IMR-90 (cell line): Measurements from ENCODE around the gene TSPYL1. TPM values are rescaled to one million over a fixed set of nuclear protein-coding genes. Genes with fewer than 3 reads are reported as not detected.

ENCODE experiments used
- ATAC-seq: fragments of 200-7000 bp; cut with Tn5 transposase; 2 replicates; pipeline ENCODE4 v1.9.1; 2020; ENCODE audit warnings: low read depth, mild to moderate bottlenecking, moderate library complexity
- BruUV-seq: library from RNA; stranded (reverse); fragments of 400-500 nt; replicated peaks from 2 replicates; lab custom pipeline; 2021; lab: Mats Ljungman, UMichigan
- CTCF ChIA-PET: fragments of 300-600 bp; formaldehyde crosslinking; extraction: SDS; loops from one replicate; lab custom pipeline; 2021; ENCODE audit warnings: antibody characterized with exemption; lab: Yijun Ruan, JAX
- POLR2A ChIA-PET: fragments of 300-600 bp; sonication (Branson Sonifier 250); formaldehyde crosslinking; loops from one replicate; lab custom pipeline; 2022; ENCODE audit warnings: antibody characterized with exemption; ENCODE audit not compliant: unreplicated experiment; lab: Charles Lee
- DNase-seq: peaks from one replicate; pipeline ENCODE4 v3.0.0; 2013
- H2AFZ ChIP-seq: replicated peaks from 2 replicates; pipeline ENCODE3; 2013; ENCODE audit warnings: low read length, mild to moderate bottlenecking; ENCODE audit not compliant: poor library complexity
- H2AK5ac ChIP-seq: 2 replicates; pipeline ENCODE4 v1.6.1; 2013; ENCODE audit warnings: low read depth, low read length, inconsistent platforms
- H2AK9ac ChIP-seq: replicated peaks from 2 replicates; pipeline ENCODE3; 2013; ENCODE audit warnings: mild to moderate bottlenecking, low read depth, low read length, moderate library complexity; ENCODE audit not compliant: poor library complexity
- H2BK120ac ChIP-seq: 2 replicates; pipeline ENCODE4 v1.6.1; 2013; ENCODE audit warnings: low read depth, low read length, inconsistent platforms
- H2BK15ac ChIP-seq: 3 replicates; pipeline ENCODE4 v1.6.1; 2013; ENCODE audit warnings: low read depth, low read length, inconsistent platforms
- H2BK20ac ChIP-seq: 2 replicates; pipeline ENCODE4 v1.6.1; 2013; ENCODE audit warnings: low read depth, mild to moderate bottlenecking, inconsistent platforms, low read length, moderate library complexity
- H2BK5ac ChIP-seq: 2 replicates; pipeline ENCODE4 v1.6.1; 2013; ENCODE audit warnings: mild to moderate bottlenecking, low read depth, low read length, inconsistent platforms; ENCODE audit not compliant: poor library complexity, severe bottlenecking
- H3K14ac ChIP-seq: replicated peaks from 2 replicates; pipeline ENCODE4 v1.6.1; 2013; ENCODE audit warnings: low read depth, low read length, inconsistent platforms
- H3K18ac ChIP-seq: 2 replicates; pipeline ENCODE4 v1.6.1; 2013; ENCODE audit warnings: low read depth, low read length, control low read depth
- H3K23ac ChIP-seq: 2 replicates; pipeline ENCODE4 v1.6.1; 2013; ENCODE audit warnings: low read depth, low read length, inconsistent platforms
- H3K27ac ChIP-seq: 2 replicates; pipeline ENCODE4 v1.5.1; 2013; ENCODE audit warnings: mild to moderate bottlenecking, control low read depth, low read length; ENCODE audit not compliant: insufficient read depth
- H3K27me3 ChIP-seq: 2 replicates; pipeline ENCODE4 v1.6.1; 2013; ENCODE audit warnings: low read length; ENCODE audit not compliant: control insufficient read depth, insufficient read depth
- H3K36me3 ChIP-seq: 2 replicates; pipeline ENCODE4 v1.6.1; 2013; ENCODE audit warnings: low read length, mixed read lengths; ENCODE audit not compliant: control insufficient read depth, insufficient read depth
- H3K4ac ChIP-seq: 2 replicates; pipeline ENCODE4 v1.6.1; 2013; ENCODE audit warnings: low read depth, low read length, inconsistent platforms
- H3K4me1 ChIP-seq: 2 replicates; pipeline ENCODE4 v1.6.1; 2013; ENCODE audit warnings: low read length, mixed read lengths; ENCODE audit not compliant: control insufficient read depth, insufficient read depth
- H3K4me2 ChIP-seq: 2 replicates; pipeline ENCODE4 v1.6.1; 2013; ENCODE audit warnings: low read depth, mild to moderate bottlenecking, control low read depth, low read length, moderate library complexity
- H3K4me3 ChIP-seq: 2 replicates; pipeline ENCODE4 v1.5.1; 2013; ENCODE audit warnings: low read depth, mild to moderate bottlenecking, control low read depth, low read length, moderate library complexity; ENCODE audit not compliant: insufficient read depth
- H3K56ac ChIP-seq: 2 replicates; pipeline ENCODE4 v1.6.1; 2013; ENCODE audit warnings: low read length, inconsistent platforms; ENCODE audit not compliant: insufficient read depth; ENCODE audit errors: extremely low read depth
- H3K79me1 ChIP-seq, 2 experiments: 2 replicates each; pipeline ENCODE4 v1.6.1; 2013; ENCODE audit warnings: low read length in 2 of 2, inconsistent platforms in 1 of 2, low read depth in 1 of 2
- H3K9ac ChIP-seq: 2 replicates; pipeline ENCODE4 v1.6.1; 2013; ENCODE audit warnings: low read depth, low read length, control low read depth
- H3K9me1 ChIP-seq: 2 replicates; pipeline ENCODE4 v1.6.1; 2013; ENCODE audit warnings: low read length, inconsistent platforms; ENCODE audit not compliant: insufficient read depth
- H3K9me3 ChIP-seq: 2 replicates; pipeline ENCODE4 v1.6.1; 2013; ENCODE audit warnings: low read length; ENCODE audit not compliant: control insufficient read depth, insufficient read depth
- H4K20me1 ChIP-seq: 2 replicates; pipeline ENCODE4 v1.6.1; 2013; ENCODE audit warnings: low read length, inconsistent platforms; ENCODE audit not compliant: insufficient read depth
- H4K5ac ChIP-seq: 2 replicates; pipeline ENCODE4 v1.6.1; 2013; ENCODE audit warnings: mild to moderate bottlenecking, low read depth, low read length, control low read depth
- H4K8ac ChIP-seq, 2 experiments: 2 replicates each; pipeline ENCODE4 v1.6.1; 2013; ENCODE audit warnings: low read depth in 2 of 2, low read length in 2 of 2, control low read depth in 1 of 2, inconsistent platforms in 1 of 2
- H4K91ac ChIP-seq: 2 replicates; pipeline ENCODE4 v1.6.1; 2013; ENCODE audit warnings: low read depth, low read length, inconsistent platforms; ENCODE audit not compliant: insufficient read depth
- CEBPB ChIP-seq: IDR thresholded peaks from 2 replicates; pipeline ENCODE4 v1.6.1; 2012; ENCODE audit warnings: low read depth, low read length, improper control_type of control experiment
- CHD1 ChIP-seq: IDR thresholded peaks from 2 replicates; pipeline ENCODE4 v1.6.1; 2012; ENCODE audit warnings: low read depth, low read length, improper control_type of control experiment
- RAD21 ChIP-seq: IDR thresholded peaks from 2 replicates; pipeline ENCODE4 v1.6.1; 2012; ENCODE audit warnings: low read length, improper control_type of control experiment
- SMC3 ChIP-seq: fragments of 150-350 bp; IDR thresholded peaks from 2 replicates; pipeline ENCODE4 v1.6.1; 2016; ENCODE audit warnings: low read depth, mild to moderate bottlenecking, antibody characterized with exemption, low read length, moderate library complexity
- WGBS, 2 experiments: methylation state at CpG; one replicate each; pipeline versions ENCODE4 v1.1.5 to v1.1.7; 2013; ENCODE audit warnings: missing lambda C conversion rate in 2 of 2; ENCODE audit not compliant: insufficient read length in 1 of 2; ENCODE audit errors: extremely low coverage in 2 of 2; 5-methylcytosine and 5-hydroxymethylcytosine counted together
- dilution Hi-C: fragments of 300-500 bp; cut with HindIII; formaldehyde crosslinking; loops from one replicate; pipeline ENCODE4 v1.14.3; 2018; ENCODE audit warnings: low sequenced_read_pairs; ENCODE audit not compliant: unreplicated experiment
- in situ Hi-C: fragments of 300-500 bp; cut with MboI; formaldehyde crosslinking; loops from 3 replicates; pipeline ENCODE4 v1.14.3; 2019; ENCODE audit warnings: low sequenced_read_pairs, inconsistent platforms, mixed read lengths
- intact Hi-C: fragments of 100-400 bp; cut with micrococcal nuclease; formaldehyde crosslinking; loops from 2 replicates; pipeline ENCODE4 v1.10.0; 2022
- polyA plus RNA-seq, 3 experiments: library from polyadenylated mRNA; depleted of rRNA; stranded (reverse); fragments of >200 nt; gene quantifications; 2 replicates each; pipeline ENCODE4 v1.2.3, GENCODE V29; 2012; ENCODE audit warnings: low replicate concordance in 1 of 3
- total RNA-seq: library from RNA; depleted of rRNA; stranded (reverse); fragments of >200 nt; gene quantifications from 2 replicates; pipeline ENCODE4 v1.2.3, GENCODE V29; 2012
- TF ChIP-seq, protein P1 (sequence below): conservative IDR thresholded peaks from 2 replicates; pipeline ENCODE4 v1.5.1; 2012; ENCODE audit warnings: mild to moderate bottlenecking, low read depth, low read length, improper control_type of control experiment

Gene TSPYL1
- total and polyA plus RNA-seq, 2 of the 4 experiments (the other 2 are of a cell fraction) = 32.4 to 111 TPM

DNA sequence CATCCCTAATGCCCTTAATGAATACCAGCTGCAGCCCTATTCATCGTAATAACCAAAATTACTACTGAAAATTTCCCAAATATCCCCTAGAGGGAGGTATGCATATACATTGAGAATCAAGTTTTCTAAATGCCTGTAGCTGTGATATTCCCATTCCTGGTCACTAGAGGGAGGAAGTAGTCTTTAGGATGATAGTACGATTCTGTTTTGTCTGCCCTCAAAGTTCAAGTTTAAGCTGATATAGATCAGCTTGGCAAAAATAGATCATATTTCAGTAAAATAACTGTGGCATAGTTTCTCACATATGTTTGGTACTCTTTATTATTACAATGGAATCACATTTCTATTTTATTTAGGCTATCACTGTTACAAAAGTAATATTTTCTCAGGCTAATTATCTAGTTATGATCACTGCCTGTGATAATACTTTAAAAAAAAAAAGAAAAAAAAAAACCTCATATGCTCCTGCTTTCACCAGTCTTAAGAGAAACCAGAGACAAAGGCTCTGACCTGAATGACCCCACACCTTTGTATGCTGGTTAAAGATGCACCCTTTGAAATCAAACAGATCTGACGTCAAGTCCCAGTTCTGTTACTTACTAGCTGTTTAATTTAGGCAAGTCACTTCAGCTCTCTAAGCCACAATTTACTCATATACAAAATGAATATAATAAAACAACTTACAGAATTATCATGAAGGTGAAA is 11.0 kb downstream of the TSPYL1 start:
- Histone ChIP-seq H3K27ac (no peak overlapping the region), H3K4ac (no peak overlapping the region; the same call in 1 of the 2 replicates), H2BK5ac (no peak overlapping the region), H4K20me1 (no peaks in the 10 kb centered on the region; the same call in 1 of the 2 replicates), H3K9ac (no peak overlapping the region), H3K27me3 (no peaks in the 10 kb centered on the region), H2AK9ac (no peak overlapping the region), H4K5ac (no peak overlapping the region), H3K9me1 (peaks cover 10% of the 10 kb centered on the region; the same call in 1 of the 2 replicates), H3K9me3 (no peaks in the 10 kb centered on the region), H3K14ac (no peak overlapping the region), H3K4me2 (no peak overlapping the region), H2AK5ac (no peak overlapping the region), H3K56ac (no peak overlapping the region), H3K18ac (no peak overlapping the region), H4K91ac (no peak overlapping the region), H2BK20ac (no peak overlapping the region), H3K79me1 (peaks cover 0 to 24% of the 10 kb centered on the region in 2 experiments; a peak in 2 of 4 replicates), H2AFZ (no peak overlapping the region), H2BK120ac (no peak overlapping the region), H2BK15ac (no peak overlapping the region), H3K4me3 (no peak overlapping the region), H3K4me1 (peaks cover 5% of the 10 kb centered on the region; the same call in 1 of the 2 replicates), H3K23ac (no peak overlapping the region), H4K8ac (no peak overlapping the region), H3K36me3 (peaks cover 2% of the 10 kb centered on the region; the same call in 1 of the 2 replicates)
- intact Hi-C loops (loop anchor here (1.0 to 5.0 kb wide), 4 partner anchors 51 to 379 kb away; no protein-coding TSS in a partner anchor), dilution Hi-C loops (no loop called here), in situ Hi-C loops (loop anchor here (5.0 to 10.0 kb wide), 2 partner anchors 266 to 294 kb away; no protein-coding TSS in a partner anchor)
- ChIA-PET CTCF (interaction anchor here (0.6 to 3.3 kb wide), 40 partner anchors 8 to 500 kb away, joined by 3 to 22 read pairs (median 4); partner anchors contain the start of genes CALHM5, RSPH4A, RWDD1 and TSPYL1), POLR2A (interaction anchor here (0.6 to 1.6 kb wide), 2 partner anchors 11 to 60 kb away, joined by 3 to 5 read pairs; partner anchors contain the start of gene TSPYL1)
- ATAC-seq (peak; percentile 97), DNase-seq (peak; percentile 86)
- no CpG with 5 or more reads among the region's 3 CpGs for WGBS, 2 experiments
- TF ChIP-seq CHD1 = no peak
- TF ChIP-seq RAD21 = peak; percentile 90
- TF ChIP-seq CEBPB = no peak
- TF ChIP-seq, protein P1, sequence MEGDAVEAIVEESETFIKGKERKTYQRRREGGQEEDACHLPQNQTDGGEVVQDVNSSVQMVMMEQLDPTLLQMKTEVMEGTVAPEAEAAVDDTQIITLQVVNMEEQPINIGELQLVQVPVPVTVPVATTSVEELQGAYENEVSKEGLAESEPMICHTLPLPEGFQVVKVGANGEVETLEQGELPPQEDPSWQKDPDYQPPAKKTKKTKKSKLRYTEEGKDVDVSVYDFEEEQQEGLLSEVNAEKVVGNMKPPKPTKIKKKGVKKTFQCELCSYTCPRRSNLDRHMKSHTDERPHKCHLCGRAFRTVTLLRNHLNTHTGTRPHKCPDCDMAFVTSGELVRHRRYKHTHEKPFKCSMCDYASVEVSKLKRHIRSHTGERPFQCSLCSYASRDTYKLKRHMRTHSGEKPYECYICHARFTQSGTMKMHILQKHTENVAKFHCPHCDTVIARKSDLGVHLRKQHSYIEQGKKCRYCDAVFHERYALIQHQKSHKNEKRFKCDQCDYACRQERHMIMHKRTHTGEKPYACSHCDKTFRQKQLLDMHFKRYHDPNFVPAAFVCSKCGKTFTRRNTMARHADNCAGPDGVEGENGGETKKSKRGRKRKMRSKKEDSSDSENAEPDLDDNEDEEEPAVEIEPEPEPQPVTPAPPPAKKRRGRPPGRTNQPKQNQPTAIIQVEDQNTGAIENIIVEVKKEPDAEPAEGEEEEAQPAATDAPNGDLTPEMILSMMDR = peak; percentile 99
- peak; percentile 84 for TF ChIP-seq SMC3
- BruUV-seq = no TSS peak
